WTC11 (cell line): Measurements from ENCODE around the gene SYMPK. TPM values are rescaled to one million over a fixed set of nuclear protein-coding genes. Genes with fewer than 3 reads are reported as not detected.

ENCODE experiments used
- ATAC-seq: fragments of 200-7000 bp; cut with Tn5 transposase; 2 replicates; pipeline ENCODE4 v1.10.0; 2021; ENCODE audit warnings: mild to moderate bottlenecking, moderate library complexity
- CTCF ChIA-PET: fragments of 300-600 bp; sonication (Branson Sonifier 250); formaldehyde crosslinking; loops from one replicate; lab custom pipeline; 2021; ENCODE audit warnings: antibody characterized with exemption; lab: Charles Lee
- POLR2A ChIA-PET: fragments of 350-600 bp; sonication (Branson Sonifier 250); formaldehyde crosslinking; loops from one replicate; lab custom pipeline; 2021; ENCODE audit warnings: antibody characterized with exemption; lab: Charles Lee
- DNase-seq: peaks from one replicate; pipeline ENCODE4 v3.0.0; 2021; ENCODE audit warnings: low spot score
- H3K27ac Mint-ChIP-seq: 2 replicates; pipeline ENCODE4 v1.8.0; 2021; ENCODE audit warnings: mixed read lengths
- H3K27me3 Mint-ChIP-seq: 2 replicates; pipeline ENCODE4 v1.8.0; 2021; ENCODE audit warnings: low read depth, mild to moderate bottlenecking, moderate library complexity, mixed read lengths
- H3K36me3 Mint-ChIP-seq: 2 replicates; pipeline ENCODE4 v1.8.0; 2021; ENCODE audit warnings: mixed read lengths
- H3K4me1 Mint-ChIP-seq: 2 replicates; pipeline ENCODE4 v1.8.0; 2022; ENCODE audit warnings: mixed read lengths
- H3K4me3 Mint-ChIP-seq: 2 replicates; pipeline ENCODE4 v1.8.0; 2021; ENCODE audit warnings: mild to moderate bottlenecking, moderate library complexity, mixed read lengths
- H3K9me3 Mint-ChIP-seq: 2 replicates; pipeline ENCODE4 v1.8.0; 2021; ENCODE audit warnings: mixed read lengths
- ATF1 ChIP-seq: sonication (generic); formaldehyde crosslinking; IDR thresholded peaks from 2 replicates; pipeline ENCODE4 v1.8.1; 2023; ENCODE audit warnings: mild to moderate bottlenecking, moderate library complexity, missing genetic modification reagents
- CREM ChIP-seq: sonication (generic); formaldehyde crosslinking; IDR thresholded peaks from 2 replicates; pipeline ENCODE4 v1.8.1; 2022; ENCODE audit warnings: mild to moderate bottlenecking, missing genetic modification reagents, moderate library complexity
- ELF4 ChIP-seq: sonication (generic); formaldehyde crosslinking; IDR thresholded peaks from 2 replicates; pipeline ENCODE4 v1.8.1; 2022; ENCODE audit warnings: low read depth, mild to moderate bottlenecking, moderate library complexity, missing genetic modification reagents
- ESRRA ChIP-seq: sonication (generic); formaldehyde crosslinking; IDR thresholded peaks from 2 replicates; pipeline ENCODE4 v1.8.1; 2022; ENCODE audit warnings: mild to moderate bottlenecking, missing genetic modification reagents, borderline replicate concordance
- ETV6 ChIP-seq: sonication (generic); formaldehyde crosslinking; IDR thresholded peaks from 2 replicates; pipeline ENCODE4 v1.8.1; 2022; ENCODE audit warnings: mild to moderate bottlenecking, missing genetic modification reagents
- FOXJ3 ChIP-seq: sonication (generic); formaldehyde crosslinking; IDR thresholded peaks from 2 replicates; pipeline ENCODE4 v1.9.0; 2021; ENCODE audit warnings: missing genetic modification reagents, mild to moderate bottlenecking, borderline replicate concordance
- FOXK1 ChIP-seq: sonication (generic); formaldehyde crosslinking; IDR thresholded peaks from 2 replicates; pipeline ENCODE4 v1.8.0; 2022; ENCODE audit warnings: mild to moderate bottlenecking, moderate library complexity, missing genetic modification reagents
- IRF2 ChIP-seq: sonication (generic); formaldehyde crosslinking; IDR thresholded peaks from 2 replicates; pipeline ENCODE4 v1.8.0; 2022; ENCODE audit warnings: low read depth, missing genetic modification reagents, borderline replicate concordance
- NR3C1 ChIP-seq: sonication (generic); formaldehyde crosslinking; conservative IDR thresholded peaks from 2 replicates; pipeline ENCODE4 v1.8.1; 2023; ENCODE audit warnings: low read depth, mild to moderate bottlenecking, missing genetic modification reagents
- OVOL2 ChIP-seq: fragments of 250-450 bp; sonication (Bioruptor Pico); IDR thresholded peaks from 2 replicates; pipeline ENCODE4 v1.9.0; 2021; ENCODE audit warnings: mild to moderate bottlenecking, borderline replicate concordance
- SMAD3 ChIP-seq: sonication (generic); formaldehyde crosslinking; IDR thresholded peaks from 2 replicates; pipeline ENCODE4 v1.8.0; 2022; ENCODE audit warnings: missing genetic modification reagents, mild to moderate bottlenecking, borderline replicate concordance
- SOX15 ChIP-seq: fragments of 250-450 bp; sonication (Bioruptor Pico); IDR thresholded peaks from 2 replicates; pipeline ENCODE4 v1.9.0; 2021; ENCODE audit warnings: mild to moderate bottlenecking
- ZBTB21 ChIP-seq: sonication (generic); formaldehyde crosslinking; IDR thresholded peaks from 2 replicates; pipeline ENCODE4 v1.8.1; 2023; ENCODE audit warnings: mild to moderate bottlenecking, missing genetic modification reagents, borderline replicate concordance
- ZNF232 ChIP-seq: sonication (generic); formaldehyde crosslinking; IDR thresholded peaks from 2 replicates; pipeline ENCODE4 v1.8.0; 2022; ENCODE audit warnings: mild to moderate bottlenecking, missing genetic modification reagents
- ZNF263 ChIP-seq: sonication (generic); formaldehyde crosslinking; IDR thresholded peaks from 2 replicates; pipeline ENCODE4 v1.8.1; 2022; ENCODE audit warnings: low read depth, mild to moderate bottlenecking, moderate library complexity, missing genetic modification reagents
- ZNF317 ChIP-seq: sonication (generic); formaldehyde crosslinking; IDR thresholded peaks from 2 replicates; pipeline ENCODE4 v1.8.1; 2023; ENCODE audit warnings: low read depth, mild to moderate bottlenecking, moderate library complexity, missing genetic modification reagents, borderline replicate concordance
- total RNA-seq: library from RNA; stranded (reverse); gene quantifications from 3 replicates; pipeline ENCODE4 v1.2.3, GENCODE V29; 2021
- TF ChIP-seq, protein P1 (sequence below): sonication (generic); formaldehyde crosslinking; IDR thresholded peaks from 2 replicates; pipeline ENCODE4 v1.8.0; 2022; ENCODE audit warnings: mild to moderate bottlenecking, missing genetic modification reagents
- TF ChIP-seq, protein P2 (sequence below): fragments of 250-450 bp; sonication (Bioruptor Pico); IDR thresholded peaks from 2 replicates; pipeline ENCODE4 v2.1.2; 2022; ENCODE audit warnings: mild to moderate bottlenecking, moderate library complexity
- TF ChIP-seq, protein P3 (sequence below): sonication (generic); formaldehyde crosslinking; IDR thresholded peaks from 2 replicates; pipeline ENCODE4 v1.8.1; 2023; ENCODE audit warnings: mild to moderate bottlenecking, missing genetic modification reagents
- TF ChIP-seq, protein P4 (sequence below): fragments of 250-450 bp; sonication (Bioruptor Pico); IDR thresholded peaks from 2 replicates; pipeline ENCODE4 v1.8.0; 2021; ENCODE audit warnings: mild to moderate bottlenecking
- TF ChIP-seq, protein P5 (sequence below): sonication (generic); formaldehyde crosslinking; IDR thresholded peaks from 2 replicates; pipeline ENCODE4 v1.8.0; 2022; ENCODE audit warnings: mild to moderate bottlenecking, missing genetic modification reagents
- TF ChIP-seq, protein P6 (sequence below): sonication (generic); formaldehyde crosslinking; IDR thresholded peaks from 2 replicates; pipeline ENCODE4 v1.8.1; 2022; ENCODE audit warnings: missing genetic modification reagents, borderline replicate concordance
- TF ChIP-seq, protein P7 (sequence below): sonication (generic); formaldehyde crosslinking; conservative IDR thresholded peaks from 2 replicates; pipeline ENCODE4 v1.8.1; 2022; ENCODE audit warnings: mild to moderate bottlenecking, missing genetic modification reagents
- TF ChIP-seq, protein P8 (sequence below): sonication (generic); formaldehyde crosslinking; IDR thresholded peaks from 2 replicates; pipeline ENCODE4 v1.8.0; 2022; ENCODE audit warnings: mild to moderate bottlenecking, missing genetic modification reagents
- TF ChIP-seq, protein P9 (sequence below): sonication (generic); formaldehyde crosslinking; IDR thresholded peaks from 2 replicates; pipeline ENCODE4 v1.8.0; 2022; ENCODE audit warnings: mild to moderate bottlenecking, missing genetic modification reagents

The SYMPK gene
- total RNA-seq, 1 experiment from 2014 or later: 106 TPM

DNA sequence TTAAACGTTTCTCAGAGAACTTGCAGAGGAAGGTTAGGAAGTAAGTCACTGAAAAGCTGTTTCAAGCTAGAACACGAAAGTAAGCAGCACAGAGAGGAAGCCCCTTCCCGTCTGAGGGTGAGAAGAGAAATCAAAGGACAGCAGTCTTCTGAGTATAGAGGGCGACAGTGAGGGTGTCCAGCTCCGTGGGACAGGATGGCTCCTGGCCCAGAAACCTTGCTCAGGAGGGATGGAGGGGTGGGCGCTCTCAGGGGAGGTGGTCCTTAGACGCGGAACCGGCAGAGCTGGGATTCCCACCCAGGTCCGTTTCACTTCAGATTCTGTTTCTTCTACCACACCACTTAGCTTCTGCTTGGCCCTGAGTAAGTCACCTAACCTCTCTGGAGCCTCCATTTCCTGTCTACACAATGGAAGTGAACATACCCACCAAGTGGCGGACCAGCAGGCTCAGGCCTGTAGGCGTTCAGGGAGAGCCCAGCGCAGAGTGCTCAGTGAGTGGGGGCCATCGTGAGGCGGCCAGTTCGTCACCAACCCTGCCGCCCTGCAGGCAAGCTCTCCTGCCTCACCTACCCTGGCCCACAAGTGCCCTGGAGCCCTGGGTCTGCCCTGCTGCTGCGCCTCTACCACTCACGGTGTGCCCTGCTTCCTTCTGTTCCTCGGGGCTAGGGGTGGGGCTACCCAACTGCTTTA lies 42.4 kb downstream of the SYMPK start:
- no peaks in the 10 kb centered on the region for H3K27me3 Mint-ChIP-seq
- peak overlapping the region; percentile 42 for H3K27ac Mint-ChIP-seq
- TF ChIP-seq, protein P1, sequence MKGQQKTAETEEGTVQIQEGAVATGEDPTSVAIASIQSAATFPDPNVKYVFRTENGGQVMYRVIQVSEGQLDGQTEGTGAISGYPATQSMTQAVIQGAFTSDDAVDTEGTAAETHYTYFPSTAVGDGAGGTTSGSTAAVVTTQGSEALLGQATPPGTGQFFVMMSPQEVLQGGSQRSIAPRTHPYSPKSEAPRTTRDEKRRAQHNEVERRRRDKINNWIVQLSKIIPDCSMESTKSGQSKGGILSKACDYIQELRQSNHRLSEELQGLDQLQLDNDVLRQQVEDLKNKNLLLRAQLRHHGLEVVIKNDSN (CRISPR knock-in tag): no peak
- no peak for TF ChIP-seq SOX15 (CRISPR knock-in tag)
- TF ChIP-seq, protein P2, sequence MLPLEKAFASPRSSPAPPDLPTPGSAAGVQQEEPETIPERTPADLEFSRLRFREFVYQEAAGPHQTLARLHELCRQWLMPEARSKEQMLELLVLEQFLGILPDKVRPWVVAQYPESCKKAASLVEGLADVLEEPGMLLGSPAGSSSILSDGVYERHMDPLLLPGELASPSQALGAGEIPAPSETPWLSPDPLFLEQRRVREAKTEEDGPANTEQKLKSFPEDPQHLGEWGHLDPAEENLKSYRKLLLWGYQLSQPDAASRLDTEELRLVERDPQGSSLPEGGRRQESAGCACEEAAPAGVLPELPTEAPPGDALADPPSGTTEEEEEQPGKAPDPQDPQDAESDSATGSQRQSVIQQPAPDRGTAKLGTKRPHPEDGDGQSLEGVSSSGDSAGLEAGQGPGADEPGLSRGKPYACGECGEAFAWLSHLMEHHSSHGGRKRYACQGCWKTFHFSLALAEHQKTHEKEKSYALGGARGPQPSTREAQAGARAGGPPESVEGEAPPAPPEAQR (CRISPR knock-in tag): no peak
- TF ChIP-seq SMAD3: no peak
- TF ChIP-seq, protein P3, sequence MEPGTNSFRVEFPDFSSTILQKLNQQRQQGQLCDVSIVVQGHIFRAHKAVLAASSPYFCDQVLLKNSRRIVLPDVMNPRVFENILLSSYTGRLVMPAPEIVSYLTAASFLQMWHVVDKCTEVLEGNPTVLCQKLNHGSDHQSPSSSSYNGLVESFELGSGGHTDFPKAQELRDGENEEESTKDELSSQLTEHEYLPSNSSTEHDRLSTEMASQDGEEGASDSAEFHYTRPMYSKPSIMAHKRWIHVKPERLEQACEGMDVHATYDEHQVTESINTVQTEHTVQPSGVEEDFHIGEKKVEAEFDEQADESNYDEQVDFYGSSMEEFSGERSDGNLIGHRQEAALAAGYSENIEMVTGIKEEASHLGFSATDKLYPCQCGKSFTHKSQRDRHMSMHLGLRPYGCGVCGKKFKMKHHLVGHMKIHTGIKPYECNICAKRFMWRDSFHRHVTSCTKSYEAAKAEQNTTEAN (CRISPR knock-in tag): no peak
- no peak for TF ChIP-seq ESRRA (CRISPR knock-in tag)
- TF ChIP-seq, protein P4, sequence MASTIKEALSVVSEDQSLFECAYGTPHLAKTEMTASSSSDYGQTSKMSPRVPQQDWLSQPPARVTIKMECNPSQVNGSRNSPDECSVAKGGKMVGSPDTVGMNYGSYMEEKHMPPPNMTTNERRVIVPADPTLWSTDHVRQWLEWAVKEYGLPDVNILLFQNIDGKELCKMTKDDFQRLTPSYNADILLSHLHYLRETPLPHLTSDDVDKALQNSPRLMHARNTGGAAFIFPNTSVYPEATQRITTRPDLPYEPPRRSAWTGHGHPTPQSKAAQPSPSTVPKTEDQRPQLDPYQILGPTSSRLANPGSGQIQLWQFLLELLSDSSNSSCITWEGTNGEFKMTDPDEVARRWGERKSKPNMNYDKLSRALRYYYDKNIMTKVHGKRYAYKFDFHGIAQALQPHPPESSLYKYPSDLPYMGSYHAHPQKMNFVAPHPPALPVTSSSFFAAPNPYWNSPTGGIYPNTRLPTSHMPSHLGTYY (CRISPR knock-in tag): no peak
- TF ChIP-seq, protein P5, sequence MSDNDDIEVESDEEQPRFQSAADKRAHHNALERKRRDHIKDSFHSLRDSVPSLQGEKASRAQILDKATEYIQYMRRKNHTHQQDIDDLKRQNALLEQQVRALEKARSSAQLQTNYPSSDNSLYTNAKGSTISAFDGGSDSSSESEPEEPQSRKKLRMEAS: no peak
- TF ChIP-seq ELF4: no peak
- no peak for TF ChIP-seq FOXJ3 (CRISPR knock-in tag)
- TF ChIP-seq FOXK1 (CRISPR knock-in tag): no peak
- TF ChIP-seq IRF2 (CRISPR knock-in tag): no peak
- TF ChIP-seq ZNF317 (CRISPR knock-in tag): no peak
- ChIA-PET POLR2A (interaction anchor here (1.1 kb wide), 1 partner anchor 50 kb away, joined by 3 read pairs; no protein-coding TSS in a partner anchor), CTCF (interaction anchor here (0.5 to 7.2 kb wide), 7 partner anchors 21 to 97 kb away, joined by 3 to 135 read pairs (median 4); partner anchors contain the start of genes FOXA3, MYPOP, SIX5 and SYMPK)
- no peaks in the 10 kb centered on the region for H3K9me3 Mint-ChIP-seq
- H3K4me3 Mint-ChIP-seq: no peak overlapping the region
- no peak for ATAC-seq
- H3K4me1 Mint-ChIP-seq: peaks cover 25% of the 10 kb centered on the region
- H3K36me3 Mint-ChIP-seq: peaks cover 35% of the 10 kb centered on the region
- no peak for DNase-seq

DNA sequence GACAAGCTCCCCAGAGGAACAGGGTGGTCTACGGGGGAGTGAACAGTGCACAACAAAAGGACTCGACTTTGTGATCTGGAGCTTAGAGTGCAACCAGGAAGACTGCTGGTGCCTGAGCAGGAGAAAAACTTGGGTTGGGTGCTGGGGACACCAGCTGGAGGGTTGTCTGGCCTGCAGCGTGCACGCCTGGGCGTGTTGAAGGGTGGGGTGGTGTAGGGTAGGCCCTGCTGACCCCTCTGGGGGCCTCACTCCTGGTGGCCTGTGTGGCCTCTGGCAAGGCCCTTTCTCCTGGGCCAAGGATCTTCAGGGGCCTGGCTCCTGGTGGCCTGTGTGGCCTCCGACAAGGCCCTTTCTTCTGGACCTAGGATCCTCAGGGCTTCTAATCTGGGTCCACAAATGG lies 43.2 kb downstream of the SYMPK start:
- DNase-seq (no peak), ATAC-seq (no peak)
- CTCF ChIA-PET: interaction anchor here (1.3 to 7.2 kb wide), 4 partner anchors 21 to 49 kb away, joined by 3 to 135 read pairs (median 8); partner anchors contain the start of genes FOXA3, SIX5 and SYMPK
- Mint-ChIP-seq H3K27ac (peak overlapping the region; percentile 27; the same call in 1 of the 2 replicates), H3K9me3 (no peaks in the 10 kb centered on the region), H3K27me3 (no peaks in the 10 kb centered on the region), H3K4me3 (no peak overlapping the region), H3K4me1 (peaks cover 25% of the 10 kb centered on the region), H3K36me3 (peaks cover 32% of the 10 kb centered on the region)
- POLR2A ChIA-PET: no interaction called here
- TF ChIP-seq NR3C1 (CRISPR knock-in tag) (no peak), ZNF232 (no peak), OVOL2 (CRISPR knock-in tag) (no peak), CREM (CRISPR knock-in tag) (no peak), ZNF263 (CRISPR knock-in tag) (no peak), ZBTB21 (CRISPR knock-in tag) (no peak), ATF1 (no peak), ETV6 (CRISPR knock-in tag) (no peak)
- TF ChIP-seq, protein P6, sequence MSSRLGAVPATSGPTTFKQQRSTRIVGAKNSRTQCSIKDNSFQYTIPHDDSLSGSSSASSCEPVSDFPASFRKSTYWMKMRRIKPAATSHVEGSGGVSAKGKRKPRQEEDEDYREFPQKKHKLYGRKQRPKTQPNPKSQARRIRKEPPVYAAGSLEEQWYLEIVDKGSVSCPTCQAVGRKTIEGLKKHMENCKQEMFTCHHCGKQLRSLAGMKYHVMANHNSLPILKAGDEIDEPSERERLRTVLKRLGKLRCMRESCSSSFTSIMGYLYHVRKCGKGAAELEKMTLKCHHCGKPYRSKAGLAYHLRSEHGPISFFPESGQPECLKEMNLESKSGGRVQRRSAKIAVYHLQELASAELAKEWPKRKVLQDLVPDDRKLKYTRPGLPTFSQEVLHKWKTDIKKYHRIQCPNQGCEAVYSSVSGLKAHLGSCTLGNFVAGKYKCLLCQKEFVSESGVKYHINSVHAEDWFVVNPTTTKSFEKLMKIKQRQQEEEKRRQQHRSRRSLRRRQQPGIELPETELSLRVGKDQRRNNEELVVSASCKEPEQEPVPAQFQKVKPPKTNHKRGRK: no peak
- TF ChIP-seq, protein P7, sequence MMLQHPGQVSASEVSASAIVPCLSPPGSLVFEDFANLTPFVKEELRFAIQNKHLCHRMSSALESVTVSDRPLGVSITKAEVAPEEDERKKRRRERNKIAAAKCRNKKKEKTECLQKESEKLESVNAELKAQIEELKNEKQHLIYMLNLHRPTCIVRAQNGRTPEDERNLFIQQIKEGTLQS: no peak
- TF ChIP-seq, protein P8, sequence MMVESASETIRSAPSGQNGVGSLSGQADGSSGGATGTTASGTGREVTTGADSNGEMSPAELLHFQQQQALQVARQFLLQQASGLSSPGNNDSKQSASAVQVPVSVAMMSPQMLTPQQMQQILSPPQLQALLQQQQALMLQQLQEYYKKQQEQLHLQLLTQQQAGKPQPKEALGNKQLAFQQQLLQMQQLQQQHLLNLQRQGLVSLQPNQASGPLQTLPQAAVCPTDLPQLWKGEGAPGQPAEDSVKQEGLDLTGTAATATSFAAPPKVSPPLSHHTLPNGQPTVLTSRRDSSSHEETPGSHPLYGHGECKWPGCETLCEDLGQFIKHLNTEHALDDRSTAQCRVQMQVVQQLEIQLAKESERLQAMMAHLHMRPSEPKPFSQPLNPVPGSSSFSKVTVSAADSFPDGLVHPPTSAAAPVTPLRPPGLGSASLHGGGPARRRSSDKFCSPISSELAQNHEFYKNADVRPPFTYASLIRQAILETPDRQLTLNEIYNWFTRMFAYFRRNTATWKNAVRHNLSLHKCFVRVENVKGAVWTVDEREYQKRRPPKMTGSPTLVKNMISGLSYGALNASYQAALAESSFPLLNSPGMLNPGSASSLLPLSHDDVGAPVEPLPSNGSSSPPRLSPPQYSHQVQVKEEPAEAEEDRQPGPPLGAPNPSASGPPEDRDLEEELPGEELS (CRISPR knock-in tag): no peak
- TF ChIP-seq, protein P9, sequence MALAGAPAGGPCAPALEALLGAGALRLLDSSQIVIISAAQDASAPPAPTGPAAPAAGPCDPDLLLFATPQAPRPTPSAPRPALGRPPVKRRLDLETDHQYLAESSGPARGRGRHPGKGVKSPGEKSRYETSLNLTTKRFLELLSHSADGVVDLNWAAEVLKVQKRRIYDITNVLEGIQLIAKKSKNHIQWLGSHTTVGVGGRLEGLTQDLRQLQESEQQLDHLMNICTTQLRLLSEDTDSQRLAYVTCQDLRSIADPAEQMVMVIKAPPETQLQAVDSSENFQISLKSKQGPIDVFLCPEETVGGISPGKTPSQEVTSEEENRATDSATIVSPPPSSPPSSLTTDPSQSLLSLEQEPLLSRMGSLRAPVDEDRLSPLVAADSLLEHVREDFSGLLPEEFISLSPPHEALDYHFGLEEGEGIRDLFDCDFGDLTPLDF (CRISPR knock-in tag): no peak
